Peyer's patch (tissue), 4 donors: ENCODE results near the gene CD83.

Source experiments
- CTCF ChIP-seq, 6 experiments: fragments of 450-650 bp in 4 of 6; fragments of 200-600 bp in 2 of 6; sonication (generic) in 1 of 6; IDR thresholded peaks; one replicate each; pipeline ENCODE4 v1.5.1; 2017 to 2019; ENCODE audit warnings: antibody characterized with exemption in 6 of 6, mild to moderate bottlenecking in 3 of 6, moderate library complexity in 1 of 6
- POLR2A ChIP-seq, 2 donors: fragments of 450-650 bp; IDR thresholded peaks; one replicate each; pipeline ENCODE4 v1.5.1; 2017; ENCODE audit warnings: antibody characterized with exemption in 2 of 2, mild to moderate bottlenecking in 2 of 2, moderate library complexity in 2 of 2

- TF ChIP-seq POLR2A (IDR thresholded peaks at IDR 0.05) (no peak), CTCF (IDR thresholded peaks at IDR 0.05) (no peak)
Measured at GRCh38 chr6:14162826-14163225, 45.3 kb downstream of the CD83 start.
